OCI-LY1 (cell line): ENCODE measurements around the gene FAM117B.

ENCODE experiments used
- H2AFZ ChIP-seq: fragments of 200-600 bp; sonication (generic), shearing (Covaris generic); 2 replicates; pipeline ENCODE4 v1.6.0; 2014; ENCODE audit warnings: antibody characterized with exemption, mild to moderate bottlenecking, low read length
- H3F3A ChIP-seq: fragments of 200-600 bp; sonication (generic), shearing (Covaris generic); 2 replicates; pipeline ENCODE4 v1.6.0; 2014; ENCODE audit warnings: mild to moderate bottlenecking, antibody characterized with exemption, low read length, moderate library complexity; ENCODE audit not compliant: insufficient read depth
- H3K27ac ChIP-seq: fragments of 200-600 bp; sonication (generic); 2 replicates; pipeline ENCODE4 v1.5.1; 2014; ENCODE audit warnings: low read length, mixed run types, mild to moderate bottlenecking, low read depth; ENCODE audit not compliant: poor library complexity, severe bottlenecking
- H3K27me3 ChIP-seq: fragments of 200-600 bp; sonication (generic); 2 replicates; pipeline ENCODE4 v1.6.0; 2014; ENCODE audit warnings: antibody characterized with exemption, mild to moderate bottlenecking, low read length, moderate library complexity; ENCODE audit not compliant: insufficient read depth
- H3K36me3 ChIP-seq: fragments of 200-600 bp; sonication (generic); 2 replicates; pipeline ENCODE4 v1.6.1; 2014; ENCODE audit warnings: mild to moderate bottlenecking, antibody characterized with exemption, low read length, moderate library complexity, mixed read lengths; ENCODE audit not compliant: insufficient read depth
- H3K4me1 ChIP-seq: fragments of 200-600 bp; sonication (generic); 2 replicates; pipeline ENCODE4 v1.5.1; 2014; ENCODE audit warnings: mild to moderate bottlenecking, low read length, moderate library complexity; ENCODE audit not compliant: insufficient read depth, severe bottlenecking
- H3K4me2 ChIP-seq: fragments of 200-600 bp; sonication (generic), shearing (Covaris generic); 2 replicates; pipeline ENCODE4 v1.6.1; 2014; ENCODE audit warnings: low read length
- H3K4me3 ChIP-seq: fragments of 200-600 bp; sonication (generic); 2 replicates; pipeline ENCODE4 v1.5.1; 2014; ENCODE audit warnings: low read length, low read depth, mild to moderate bottlenecking, mixed read lengths; ENCODE audit not compliant: poor library complexity, severe bottlenecking
- H3K79me2 ChIP-seq: fragments of 200-600 bp; shearing (Covaris generic); 2 replicates; pipeline ENCODE4 v1.6.1; 2016; ENCODE audit warnings: mixed run types, low read length, mixed read lengths; ENCODE audit not compliant: insufficient read depth
- H3K9ac ChIP-seq: fragments of 200-600 bp; sonication (generic), shearing (Covaris generic); 2 replicates; pipeline ENCODE4 v1.6.1; 2014; ENCODE audit warnings: mild to moderate bottlenecking, low read length, mixed read lengths
- H3K9me2 ChIP-seq: fragments of 200-600 bp; sonication (generic), shearing (Covaris generic); 2 replicates; pipeline ENCODE4 v1.6.1; 2014; ENCODE audit warnings: low read depth, mild to moderate bottlenecking, low read length, mixed read lengths
- H3K9me3 ChIP-seq: fragments of 200-600 bp; shearing (Covaris generic); 2 replicates; pipeline ENCODE4 v1.6.1; 2014; ENCODE audit warnings: low read length, mixed read lengths
- H4K20me1 ChIP-seq: fragments of 200-600 bp; sonication (generic), shearing (Covaris generic); 2 replicates; pipeline ENCODE4 v1.6.0; 2016; ENCODE audit warnings: mild to moderate bottlenecking, low read length; ENCODE audit not compliant: insufficient read depth
- EZH2 ChIP-seq: fragments of 200-600 bp; sonication (generic), shearing (Covaris generic); IDR thresholded peaks from 2 replicates; pipeline ENCODE4 v1.8.0; 2017; ENCODE audit warnings: borderline replicate concordance, mixed run types, mild to moderate bottlenecking, antibody characterized with exemption, low read length, moderate library complexity, mixed read lengths
- TF ChIP-seq, protein P1 (sequence below): fragments of 200-600 bp; sonication (generic), shearing (Covaris generic); IDR thresholded peaks from 2 replicates; pipeline ENCODE4 v1.5.1; 2017; ENCODE audit warnings: mild to moderate bottlenecking, antibody characterized with exemption, low read length, moderate library complexity, mixed read lengths

The FAM117B gene

DNA sequence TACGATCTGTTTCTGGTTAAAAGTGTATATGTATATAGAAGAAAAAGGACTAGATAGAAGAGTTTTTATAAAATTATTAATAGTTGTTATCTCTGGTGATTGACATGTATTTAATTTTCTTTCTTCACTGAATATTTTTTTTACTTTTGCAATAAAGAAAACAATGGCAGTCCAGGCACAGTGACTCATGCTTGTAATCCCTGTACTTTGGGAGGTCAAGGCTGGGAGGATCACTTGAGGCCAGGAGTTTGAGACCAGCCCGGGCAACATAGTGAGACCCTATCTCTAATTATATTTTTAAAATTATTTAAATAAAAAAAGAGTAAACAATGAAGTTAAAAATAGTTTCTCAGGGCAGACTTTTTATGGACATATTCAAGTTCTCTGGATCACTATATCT is 114.7 kb downstream of the FAM117B start:
- TF ChIP-seq EZH2: no peak
- TF ChIP-seq, protein P1, sequence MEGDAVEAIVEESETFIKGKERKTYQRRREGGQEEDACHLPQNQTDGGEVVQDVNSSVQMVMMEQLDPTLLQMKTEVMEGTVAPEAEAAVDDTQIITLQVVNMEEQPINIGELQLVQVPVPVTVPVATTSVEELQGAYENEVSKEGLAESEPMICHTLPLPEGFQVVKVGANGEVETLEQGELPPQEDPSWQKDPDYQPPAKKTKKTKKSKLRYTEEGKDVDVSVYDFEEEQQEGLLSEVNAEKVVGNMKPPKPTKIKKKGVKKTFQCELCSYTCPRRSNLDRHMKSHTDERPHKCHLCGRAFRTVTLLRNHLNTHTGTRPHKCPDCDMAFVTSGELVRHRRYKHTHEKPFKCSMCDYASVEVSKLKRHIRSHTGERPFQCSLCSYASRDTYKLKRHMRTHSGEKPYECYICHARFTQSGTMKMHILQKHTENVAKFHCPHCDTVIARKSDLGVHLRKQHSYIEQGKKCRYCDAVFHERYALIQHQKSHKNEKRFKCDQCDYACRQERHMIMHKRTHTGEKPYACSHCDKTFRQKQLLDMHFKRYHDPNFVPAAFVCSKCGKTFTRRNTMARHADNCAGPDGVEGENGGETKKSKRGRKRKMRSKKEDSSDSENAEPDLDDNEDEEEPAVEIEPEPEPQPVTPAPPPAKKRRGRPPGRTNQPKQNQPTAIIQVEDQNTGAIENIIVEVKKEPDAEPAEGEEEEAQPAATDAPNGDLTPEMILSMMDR: no peak
- H3K9ac ChIP-seq: no peak overlapping the region
- no peaks in the 10 kb centered on the region for H3K79me2 ChIP-seq
- H3K27ac ChIP-seq: no peak overlapping the region
- H3K4me3 ChIP-seq: no peak overlapping the region
- no peaks in the 10 kb centered on the region for H4K20me1 ChIP-seq
- H3K9me3 ChIP-seq: peaks cover under 1% of the 10 kb centered on the region; the same call in 1 of the 2 replicates
- no peak overlapping the region for H2AFZ ChIP-seq
- H3F3A ChIP-seq: no peaks in the 10 kb centered on the region
- H3K4me2 ChIP-seq: no peak overlapping the region
- H3K36me3 ChIP-seq: no peaks in the 10 kb centered on the region
- peaks cover 14% of the 10 kb centered on the region for H3K4me1 ChIP-seq
- H3K27me3 ChIP-seq: no peaks in the 10 kb centered on the region
- no peaks in the 10 kb centered on the region for H3K9me2 ChIP-seq

DNA sequence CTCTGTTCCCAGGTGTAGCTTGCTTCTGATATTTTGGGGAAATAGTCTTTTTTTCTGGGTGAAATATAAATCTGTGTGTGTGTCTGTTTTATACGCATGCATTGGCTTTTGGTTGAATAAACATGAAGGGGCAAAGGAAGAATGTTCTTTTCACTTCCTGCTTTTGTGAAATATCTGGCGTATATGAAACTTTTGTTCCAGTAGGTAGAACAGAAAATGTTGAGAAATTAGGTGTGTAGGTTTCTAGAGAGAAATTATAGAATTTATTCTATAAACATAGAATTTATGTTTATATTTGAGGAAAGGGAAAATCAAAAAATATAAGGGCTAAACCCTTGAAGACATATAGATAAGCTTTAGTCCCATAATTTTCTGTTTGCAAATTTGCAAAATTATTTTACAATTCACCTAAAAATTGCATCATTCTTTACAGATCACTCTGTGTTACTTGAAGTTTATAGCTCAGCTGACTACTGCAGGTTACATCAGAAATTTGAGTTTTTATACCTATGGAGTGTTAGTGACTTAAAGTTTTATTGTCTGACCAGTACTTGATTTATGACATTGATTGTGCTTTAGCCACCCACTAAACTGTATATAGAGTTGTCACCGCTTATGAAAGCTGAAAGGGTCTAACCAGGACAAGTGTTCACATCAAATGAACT is 116.1 kb downstream of the FAM117B start:
- Histone ChIP-seq H3F3A (no peaks in the 10 kb centered on the region), H3K4me3 (no peak overlapping the region), H3K27me3 (no peaks in the 10 kb centered on the region), H3K4me2 (no peak overlapping the region), H3K4me1 (peaks cover 14% of the 10 kb centered on the region), H3K9ac (no peak overlapping the region), H3K9me2 (no peaks in the 10 kb centered on the region), H3K79me2 (no peaks in the 10 kb centered on the region), H4K20me1 (no peaks in the 10 kb centered on the region), H3K36me3 (no peaks in the 10 kb centered on the region), H3K27ac (peak overlapping the region; percentile 35), H2AFZ (no peak overlapping the region), H3K9me3 (no peaks in the 10 kb centered on the region)
- TF ChIP-seq, protein P1: no peak
- no peak for TF ChIP-seq EZH2

DNA sequence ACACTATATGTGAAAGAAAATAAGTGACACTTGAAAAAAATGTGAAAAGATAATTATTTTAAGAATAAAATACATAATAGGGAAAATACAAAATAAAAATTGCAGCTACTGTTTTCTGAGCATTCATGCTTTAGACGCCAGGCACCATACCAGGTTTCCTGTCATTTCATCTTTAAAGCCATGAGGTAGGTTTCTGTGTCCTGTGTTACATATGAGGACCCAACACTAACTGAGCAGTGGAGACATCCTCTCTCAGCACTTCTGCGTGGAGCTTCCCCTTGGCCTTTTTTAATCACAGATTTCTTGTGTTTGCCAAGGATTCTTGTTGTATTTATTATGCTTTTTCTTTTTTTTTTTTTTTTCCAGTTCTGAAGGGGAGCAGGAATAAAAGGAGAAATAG is 117.3 kb downstream of the FAM117B start:
- TF ChIP-seq EZH2: no peak
- TF ChIP-seq, protein P1: no peak
- H2AFZ ChIP-seq: no peak overlapping the region
- no peak overlapping the region for H3K4me3 ChIP-seq

More for the DNA sequence above, 117.3 kb downstream of the FAM117B start:
- no peak overlapping the region for H3K27ac ChIP-seq
- H3K4me1 ChIP-seq: peaks cover 14% of the 10 kb centered on the region
- no peak overlapping the region for H3K9ac ChIP-seq
- H3K79me2 ChIP-seq: no peaks in the 10 kb centered on the region
- H3K9me3 ChIP-seq: no peaks in the 10 kb centered on the region
- H3K4me2 ChIP-seq: no peak overlapping the region
- H3F3A ChIP-seq: no peaks in the 10 kb centered on the region
- no peaks in the 10 kb centered on the region for H3K9me2 ChIP-seq
- H4K20me1 ChIP-seq: no peaks in the 10 kb centered on the region
- peaks cover 8% of the 10 kb centered on the region for H3K36me3 ChIP-seq
- H3K27me3 ChIP-seq: no peaks in the 10 kb centered on the region
